Uterus (tissue), 2 donors: ENCODE measurements around the gene DAP3.

Source experiments
- POLR2A ChIP-seq, 2 donors: fragments of 450-650 bp; IDR thresholded peaks; one replicate each; pipeline ENCODE4 v1.6.1; 2016; ENCODE audit warnings: antibody characterized with exemption in 2 of 2, mild to moderate bottlenecking in 1 of 2, moderate library complexity in 1 of 2
- TF ChIP-seq, protein P1 (sequence below), 4 experiments: fragments of 200-600 bp in 2 of 4; fragments of 450-650 bp in 2 of 4; sonication (generic) in 2 of 4; IDR thresholded peaks; one replicate each; pipeline ENCODE4 v1.5.1; 2016 to 2019; ENCODE audit warnings: antibody characterized with exemption in 4 of 4, mild to moderate bottlenecking in 2 of 4, moderate library complexity in 1 of 4

GRCh38 chr1:155640367-155640766 is 48.5 kb upstream of the DAP3 start:
- TF ChIP-seq POLR2A (IDR thresholded peaks at IDR 0.05) = no peak
- TF ChIP-seq, protein P1, sequence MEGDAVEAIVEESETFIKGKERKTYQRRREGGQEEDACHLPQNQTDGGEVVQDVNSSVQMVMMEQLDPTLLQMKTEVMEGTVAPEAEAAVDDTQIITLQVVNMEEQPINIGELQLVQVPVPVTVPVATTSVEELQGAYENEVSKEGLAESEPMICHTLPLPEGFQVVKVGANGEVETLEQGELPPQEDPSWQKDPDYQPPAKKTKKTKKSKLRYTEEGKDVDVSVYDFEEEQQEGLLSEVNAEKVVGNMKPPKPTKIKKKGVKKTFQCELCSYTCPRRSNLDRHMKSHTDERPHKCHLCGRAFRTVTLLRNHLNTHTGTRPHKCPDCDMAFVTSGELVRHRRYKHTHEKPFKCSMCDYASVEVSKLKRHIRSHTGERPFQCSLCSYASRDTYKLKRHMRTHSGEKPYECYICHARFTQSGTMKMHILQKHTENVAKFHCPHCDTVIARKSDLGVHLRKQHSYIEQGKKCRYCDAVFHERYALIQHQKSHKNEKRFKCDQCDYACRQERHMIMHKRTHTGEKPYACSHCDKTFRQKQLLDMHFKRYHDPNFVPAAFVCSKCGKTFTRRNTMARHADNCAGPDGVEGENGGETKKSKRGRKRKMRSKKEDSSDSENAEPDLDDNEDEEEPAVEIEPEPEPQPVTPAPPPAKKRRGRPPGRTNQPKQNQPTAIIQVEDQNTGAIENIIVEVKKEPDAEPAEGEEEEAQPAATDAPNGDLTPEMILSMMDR (IDR thresholded peaks at IDR 0.05) = no peak
